ENCODE data around the gene XXYLT1. TPM values are rescaled to one million over a fixed set of nuclear protein-coding genes. Genes with fewer than 3 reads are reported as not detected.
A peak's percentile ranks its signal among the peaks of the same experiment; 100 is the strongest.

The XXYLT1 gene
- total and polyA plus RNA-seq, 10 of the 15 experiments (the other 5 are each of a cell fraction or from before 2014, with no cell fraction given), result 1.2 to 14.2 (median 9.3) TPM

DNA sequence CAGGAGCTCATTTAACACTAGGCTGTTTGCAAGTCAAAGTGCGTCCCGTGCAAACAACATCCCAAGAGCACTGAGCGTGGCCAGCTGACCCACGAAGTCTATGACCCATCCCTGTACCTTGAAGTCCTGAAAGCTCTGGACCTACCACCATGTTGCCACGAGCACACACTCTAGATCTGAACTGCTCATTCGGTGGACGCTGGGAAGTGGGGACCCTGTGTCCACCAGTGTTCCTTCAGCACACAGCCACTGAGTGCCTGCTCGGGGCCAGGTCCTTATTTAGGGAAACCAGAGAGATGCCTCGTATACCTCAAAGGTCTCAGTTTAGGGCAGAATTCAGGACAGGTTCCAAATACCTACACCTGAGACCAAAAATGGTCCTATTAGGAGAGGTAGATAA, 236.9 kb downstream of the XXYLT1 start (continued):
- TF ChIP-seq NR2C2 (IDR thresholded peaks at IDR 0.05; ENCODE audit: borderline replicate concordance, control insufficient read depth, insufficient read length, low read depth) (no peak), FOS (IDR thresholded peaks at IDR 0.05; ENCODE audit: borderline replicate concordance, extremely low read depth, insufficient read length) (no peak), ZNF217 (IDR thresholded peaks at IDR 0.05) (no peak)
- TF ChIP-seq, protein P1, sequence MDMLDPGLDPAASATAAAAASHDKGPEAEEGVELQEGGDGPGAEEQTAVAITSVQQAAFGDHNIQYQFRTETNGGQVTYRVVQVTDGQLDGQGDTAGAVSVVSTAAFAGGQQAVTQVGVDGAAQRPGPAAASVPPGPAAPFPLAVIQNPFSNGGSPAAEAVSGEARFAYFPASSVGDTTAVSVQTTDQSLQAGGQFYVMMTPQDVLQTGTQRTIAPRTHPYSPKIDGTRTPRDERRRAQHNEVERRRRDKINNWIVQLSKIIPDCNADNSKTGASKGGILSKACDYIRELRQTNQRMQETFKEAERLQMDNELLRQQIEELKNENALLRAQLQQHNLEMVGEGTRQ (IDR thresholded peaks at IDR 0.05; ENCODE audit: borderline replicate concordance, low read depth, low read length), result no peak

DNA sequence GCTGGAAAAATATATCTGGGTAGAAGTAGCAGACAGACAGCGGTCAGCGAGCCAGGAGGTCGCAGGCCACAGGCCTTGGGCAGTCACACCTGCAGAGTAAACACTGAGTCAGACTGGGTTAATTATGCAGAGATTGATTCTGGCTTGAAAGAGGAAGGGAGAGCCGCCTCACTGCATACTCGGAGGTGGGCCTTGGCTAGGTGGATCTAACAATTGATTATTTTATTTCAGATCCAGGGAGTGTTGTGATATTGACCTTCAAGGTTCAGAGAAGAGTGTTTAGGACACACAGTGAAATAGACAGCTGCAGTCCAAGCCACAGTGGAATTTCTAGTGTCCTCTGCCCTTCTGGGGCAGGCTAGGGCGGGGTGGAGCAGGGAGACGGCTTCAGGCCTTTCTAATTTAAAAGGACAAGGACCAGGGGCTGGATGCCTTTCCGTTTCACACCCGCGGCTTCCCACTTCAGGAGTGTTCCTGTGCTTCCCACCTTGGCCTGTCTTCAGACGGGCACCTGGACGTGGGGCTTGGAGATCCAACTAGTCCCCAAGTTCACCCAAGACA, 237.3 kb downstream of the XXYLT1 start:
- BruUV-seq (replicated peaks), result no TSS peak
- Histone ChIP-seq H3K36me3 (ENCODE audit: control insufficient read depth in 2 of 2, insufficient read depth in 2 of 2, low read length in 1 of 2) (no peaks in the 10 kb centered on the region), H3K4me2 (ENCODE audit: control insufficient read depth, insufficient read depth) (no peak overlapping the region), H3K4me1 (ENCODE audit: control insufficient read depth, insufficient read depth, low read length) (no peaks in the 10 kb centered on the region), H3K9ac (ENCODE audit: control insufficient read depth, insufficient read depth, low read length) (no peak overlapping the region), H3K4me3 (no peak overlapping the region), H4K20me1 (ENCODE audit: control insufficient read depth, insufficient read depth) (no peaks in the 10 kb centered on the region), H2AFZ (ENCODE audit: control insufficient read depth, low read depth, low read length) (no peak overlapping the region), H3K79me2 (ENCODE audit: control insufficient read depth, insufficient read depth, low read length) (no peaks in the 10 kb centered on the region), H3K27me3 (replicated peaks in 1 of 2; ENCODE audit: control insufficient read depth in 2 of 2, insufficient read depth in 2 of 2, low read length in 1 of 2) (no peaks in the 10 kb centered on the region; a peak in 1 of 4 replicates), H3K27ac (ENCODE audit: control insufficient read depth, insufficient read depth) (no peak overlapping the region), H3K9me3 (replicated peaks; ENCODE audit: control insufficient read depth, insufficient read depth, low read length) (no peaks in the 10 kb centered on the region)
- DNase-seq (ENCODE audit: low read depth, low spot score), result no peak
- SMC1A ChIA-PET (ENCODE audit: uncharacterized antibody, unreplicated experiment), result no interaction called here
- CTCF ChIA-PET, result no interaction called here
- ATAC-seq, result peak; percentile 52; the same call in 2 of the 3 replicates
- WGBS (ENCODE audit: insufficient coverage, insufficient replicate concordance, low lambda C conversion rate, missing lambda C conversion rate), result 30% methylated on average over 12 of the region's 12 CpGs
- no peak for FAIRE-seq
- POLR2A ChIA-PET, result no interaction called here
- in situ Hi-C loops (cut with MboI) (no loop called here), intact Hi-C loops (cut with micrococcal nuclease; ENCODE audit: unreplicated experiment) (no loop called here)
- TF ChIP-seq TAF1 (IDR thresholded peaks at IDR 0.05; ENCODE audit: borderline replicate concordance, low read depth, low read length), result no peak
- TF ChIP-seq, protein P1 (IDR thresholded peaks at IDR 0.05; ENCODE audit: borderline replicate concordance, low read depth, low read length), result no peak
- no peak for TF ChIP-seq PAX8 (IDR thresholded peaks at IDR 0.05)
- no peak for TF ChIP-seq ESRRA (IDR thresholded peaks at IDR 0.05; ENCODE audit: low read length)
- no peak for TF ChIP-seq BRCA1 (IDR thresholded peaks at IDR 0.05; ENCODE audit: low read depth, low read length)
- no peak for TF ChIP-seq STAT1 (conservative IDR thresholded peaks at IDR 0.05)
- no peak for TF ChIP-seq PML (IDR thresholded peaks at IDR 0.05; ENCODE audit: low read length)
- no peak for TF ChIP-seq ZNF217 (IDR thresholded peaks at IDR 0.05)
- RAD21 ChIA-PET (ENCODE audit: unreplicated experiment), result no interaction called here
